K562 (cell line): ENCODE measurements around the gene RAD21L1.

Experiments
- HINFP ChIP-seq: fragments of 450-650 bp; conservative IDR thresholded peaks from 2 replicates; pipeline ENCODE4 v1.6.1; 2016; ENCODE audit warnings: missing genetic modification characterization, low read depth, mild to moderate bottlenecking, control low read depth, missing compliant biosample characterization
- ID3 ChIP-seq, 2 experiments: fragments of 250-450 bp in 1 of 2; fragments of 450-650 bp in 1 of 2; sonication (Bioruptor Pico) in 1 of 2; IDR thresholded peaks; 2 replicates each; pipeline versions ENCODE4 v1.6.1 to v1.8.0; 2016 to 2021; ENCODE audit warnings: mild to moderate bottlenecking in 2 of 2, moderate library complexity in 2 of 2, missing compliant biosample characterization in 1 of 2, missing genetic modification characterization in 1 of 2
- JUND ChIP-seq, 2 experiments: IDR thresholded peaks; 2 replicates in 1 of 2; 3 replicates in 1 of 2; pipeline ENCODE4 v1.6.1; 2011; ENCODE audit warnings: borderline replicate concordance in 2 of 2, low read depth in 2 of 2, low read length in 2 of 2, improper control_type of control experiment in 1 of 2, missing biosample characterization in 1 of 2, missing genetic modification characterization in 1 of 2, missing genetic modification reagents in 1 of 2
- PHB ChIP-seq: fragments of 250-450 bp; sonication (Bioruptor Pico); IDR thresholded peaks from 2 replicates; pipeline ENCODE4 v1.5.0; 2021

GRCh38 chr20:1202762-1203504 lies 22.9 kb upstream of the RAD21L1 start, which contains the start of gene C20orf202:
- TF ChIP-seq HINFP (no peak), PHB (CRISPR knock-in tag) (no peak), JUND (IDR thresholded peaks at IDR 0.05; ENCODE audit: borderline replicate concordance, low read depth, low read length) (no peak), JUND (tag; IDR thresholded peaks at IDR 0.05; ENCODE audit: borderline replicate concordance, low read depth, low read length) (no peak), ID3 (CRISPR knock-in tag; IDR thresholded peaks at IDR 0.05) (no peak), ID3 (tag; IDR thresholded peaks at IDR 0.05) (no peak)
